HL-60/S4 treated with retinoic acid at 250 ng/mL for 4 days and 3 days (cell line): Measurements from ENCODE around the gene ARHGEF11.

ENCODE experiments used
- in situ Hi-C: fragments of 300-500 bp; cut with MboI; formaldehyde crosslinking; loops from 2 replicates; pipeline ENCODE4 v1.7.0; 2022; ENCODE audit warnings: low sequenced_read_pairs

ARHGEF11 gene

GRCh38 chr1:157001304-157001703 lies 44.2 kb downstream of the ARHGEF11 start:
- in situ Hi-C loops, result no loop called here

GRCh38 chr1:157000686-157001085 lies 44.9 kb downstream of the ARHGEF11 start:
- in situ Hi-C loops, result no loop called here

GRCh38 chr1:156999596-157000320 lies 45.8 kb downstream of the ARHGEF11 start:
- in situ Hi-C loops, result no loop called here

- in situ Hi-C loops, result no loop called here
Observed at GRCh38 chr1:156998840-156999500, 46.6 kb downstream of the ARHGEF11 start.

GRCh38 chr1:156998301-156998700 lies 47.2 kb downstream of the ARHGEF11 start:
- in situ Hi-C loops, result no loop called here

- in situ Hi-C loops, result no loop called here
Observed at GRCh38 chr1:156995412-156995811, 50.1 kb downstream of the ARHGEF11 start.

GRCh38 chr1:156994277-156994676 lies 51.3 kb downstream of the ARHGEF11 start:
- in situ Hi-C loops, result no loop called here

- in situ Hi-C loops, result no loop called here
Observed at GRCh38 chr1:156993426-156994147, 52.0 kb downstream of the ARHGEF11 start.

GRCh38 chr1:156992215-156992614 lies 53.3 kb downstream of the ARHGEF11 start:
- in situ Hi-C loops, result no loop called here

GRCh38 chr1:156987715-156988114 lies 57.8 kb downstream of the ARHGEF11 start:
- in situ Hi-C loops, result no loop called here

GRCh38 chr1:156980551-156980950 lies 65.0 kb downstream of the ARHGEF11 start:
- in situ Hi-C loops, result no loop called here

GRCh38 chr1:156975084-156975483 lies 70.5 kb downstream of the ARHGEF11 start:
- in situ Hi-C loops, result no loop called here

GRCh38 chr1:156973417-156973816 lies 72.1 kb downstream of the ARHGEF11 start:
- in situ Hi-C loops, result no loop called here

GRCh38 chr1:156970017-156970416 lies 75.5 kb downstream of the ARHGEF11 start:
- in situ Hi-C loops, result no loop called here

GRCh38 chr1:156969496-156969895 lies 76.0 kb downstream of the ARHGEF11 start:
- in situ Hi-C loops, result no loop called here

- in situ Hi-C loops, result no loop called here
Observed at GRCh38 chr1:156964441-156964840, 81.1 kb downstream of the ARHGEF11 start.

GRCh38 chr1:156963621-156964020 lies 81.9 kb downstream of the ARHGEF11 start:
- in situ Hi-C loops, result no loop called here

GRCh38 chr1:156961709-156962108 lies 83.8 kb downstream of the ARHGEF11 start:
- in situ Hi-C loops, result no loop called here

- in situ Hi-C loops, result no loop called here
Observed at GRCh38 chr1:156959925-156960324, 85.6 kb downstream of the ARHGEF11 start.

GRCh38 chr1:156959414-156959813 lies 86.1 kb downstream of the ARHGEF11 start:
- in situ Hi-C loops, result no loop called here

- in situ Hi-C loops, result no loop called here
Observed at GRCh38 chr1:156958247-156958714, 87.3 kb downstream of the ARHGEF11 start.

GRCh38 chr1:156957634-156958033 lies 87.9 kb downstream of the ARHGEF11 start:
- in situ Hi-C loops, result no loop called here
